Measurements from ENCODE around the gene RETN.
A peak's percentile ranks its signal among the peaks of the same experiment; 100 is the strongest.

The RETN gene

DNA sequence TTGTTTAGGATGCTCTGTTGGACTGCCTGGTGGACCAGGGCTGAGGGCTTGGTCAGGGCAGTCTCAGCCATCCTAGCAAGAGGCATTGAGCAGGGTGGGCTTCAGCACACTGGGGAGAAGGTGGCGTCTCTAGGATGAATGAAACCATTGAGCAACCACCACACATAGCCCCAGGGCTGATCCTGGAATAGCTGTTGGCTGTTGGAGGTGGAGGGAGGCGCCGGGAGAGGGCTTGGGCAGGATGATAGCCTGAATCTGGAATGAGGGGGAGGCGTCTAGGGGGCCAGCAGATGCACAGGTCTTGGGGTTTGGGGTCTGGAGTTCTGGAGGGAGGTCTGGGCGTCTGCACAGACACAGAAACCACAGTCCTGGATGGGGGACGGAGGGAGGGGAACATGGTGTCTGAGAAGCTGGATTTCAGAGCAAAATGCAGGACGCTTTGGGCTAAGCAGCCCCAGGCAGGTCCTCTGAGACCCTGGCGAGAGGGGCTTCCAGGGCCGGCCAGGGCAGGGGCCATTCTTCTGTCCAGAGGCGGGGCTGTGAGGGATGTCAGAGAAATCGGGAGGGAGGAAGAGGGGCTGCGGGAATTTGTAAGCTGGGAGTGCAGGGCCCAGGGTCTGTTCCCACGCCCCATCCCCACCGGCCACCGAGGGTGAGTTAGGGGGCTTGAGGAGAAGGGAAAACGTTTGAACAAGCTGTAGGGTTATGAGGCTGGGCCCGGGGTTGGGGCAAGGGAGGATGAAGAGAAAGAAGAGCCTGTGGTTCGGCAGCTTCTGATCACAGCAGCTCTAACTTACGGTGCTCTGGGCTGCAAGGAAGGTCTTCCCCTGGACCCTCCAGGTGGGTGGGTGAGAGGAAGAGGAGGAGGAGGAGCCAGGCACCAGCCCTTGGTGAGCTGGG is 16.9 kb downstream of the RETN start:
- DNase-seq, result no peak

GRCh38 chr19:7687177-7687576 is 18.3 kb downstream of the RETN start:
- no peak for DNase-seq

- DNase-seq, result no peak
These were observed 20.3 kb downstream of the RETN start for GRCh38 chr19:7689165-7689564.

DNA sequence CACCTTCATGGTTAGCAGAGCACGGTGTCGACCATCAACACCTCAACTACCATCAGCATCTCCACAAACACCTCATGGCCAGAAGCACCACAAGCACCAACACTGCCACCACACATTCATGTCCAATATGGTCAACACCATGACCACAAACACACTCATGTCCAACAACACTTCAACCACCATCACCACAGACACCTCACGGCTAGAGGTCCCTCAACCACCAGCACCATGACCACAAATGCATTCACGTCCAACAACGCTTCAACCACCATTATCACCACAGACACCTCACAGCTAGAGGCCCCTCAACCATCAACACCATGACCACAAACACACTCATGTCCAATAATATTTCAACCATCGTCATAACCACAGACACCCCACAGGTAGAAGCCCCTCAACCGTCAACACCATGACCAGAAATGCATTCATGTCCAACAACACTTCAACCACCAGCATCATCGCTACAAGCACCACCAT is 22.0 kb downstream of the RETN start:
- DNase-seq, result no peak

- no peak for DNase-seq
These were observed 22.6 kb downstream of the RETN start for GRCh38 chr19:7691497-7691896.

GRCh38 chr19:7692417-7693088 is 23.7 kb downstream of the RETN start:
- DNase-seq, result no peak

DNA sequence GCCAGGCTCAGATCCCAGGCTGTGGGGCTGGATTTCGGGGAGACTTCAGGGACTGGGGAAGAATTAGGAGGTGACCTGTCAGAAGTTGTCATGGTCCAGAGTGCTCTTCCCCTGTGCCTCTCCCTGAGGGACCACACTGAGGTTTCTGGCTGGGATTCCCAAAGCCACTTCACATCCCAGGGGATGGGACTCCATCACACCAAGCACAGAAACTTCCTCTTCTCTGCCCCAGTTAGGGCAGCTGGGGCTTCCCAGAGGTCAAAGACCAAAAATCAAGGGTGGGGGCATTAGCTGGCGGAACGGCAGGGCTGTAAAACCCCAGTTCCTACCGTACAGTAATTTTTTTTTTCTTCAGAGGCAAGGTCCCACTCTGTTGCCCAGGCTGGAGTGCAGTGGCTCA is 25.6 kb downstream of the RETN start:
- no peak for DNase-seq

DNA sequence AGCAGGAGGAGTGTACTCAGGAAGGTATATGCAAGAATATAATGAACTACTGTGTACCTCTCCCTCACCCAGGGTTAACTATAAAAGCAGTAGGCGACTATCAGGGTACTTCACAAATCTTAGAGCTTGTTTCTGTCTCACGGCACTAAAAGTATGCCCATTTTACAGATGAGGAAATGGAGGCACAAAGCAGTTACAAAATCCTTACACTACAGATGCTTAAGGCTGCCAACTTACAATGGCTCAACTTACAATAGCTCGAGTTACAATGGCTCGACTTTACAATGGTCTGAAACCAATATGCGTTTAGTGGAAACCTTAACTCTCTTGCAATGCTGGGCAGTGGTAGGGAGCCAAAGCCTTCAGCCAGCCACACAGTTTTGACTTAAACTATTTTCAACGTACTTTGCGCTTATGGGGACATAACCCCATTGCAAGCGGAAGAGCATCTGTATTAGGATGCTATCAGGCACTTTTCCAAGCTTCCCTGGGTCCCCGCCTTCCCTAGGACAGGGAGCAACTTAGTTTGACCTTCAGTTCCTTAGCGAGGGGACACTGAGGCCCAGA is 29.0 kb downstream of the RETN start:
- DNase-seq, result no peak

- DNase-seq, result no peak
These were observed 29.7 kb downstream of the RETN start for GRCh38 chr19:7698583-7698982.

DNA sequence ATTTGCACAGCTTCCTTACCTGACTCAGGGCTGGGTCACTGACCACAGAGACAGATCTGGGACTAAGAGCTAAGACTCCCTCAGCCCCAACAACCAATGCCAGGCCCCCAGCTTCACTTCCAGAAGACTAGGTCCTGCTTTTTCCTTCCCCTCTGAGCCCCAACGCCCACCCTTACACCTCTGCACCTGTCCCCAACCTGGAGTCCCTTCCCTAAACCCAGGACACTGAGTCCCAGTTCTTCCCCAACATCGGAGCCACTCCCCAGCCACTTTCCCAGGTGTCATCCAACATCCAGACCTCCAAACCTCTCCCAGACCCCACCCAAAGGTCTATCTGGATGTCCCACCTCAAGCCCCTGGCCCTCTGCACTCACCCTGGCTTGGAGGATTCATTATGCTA is 30.2 kb downstream of the RETN start:
- no peak for DNase-seq

DNA sequence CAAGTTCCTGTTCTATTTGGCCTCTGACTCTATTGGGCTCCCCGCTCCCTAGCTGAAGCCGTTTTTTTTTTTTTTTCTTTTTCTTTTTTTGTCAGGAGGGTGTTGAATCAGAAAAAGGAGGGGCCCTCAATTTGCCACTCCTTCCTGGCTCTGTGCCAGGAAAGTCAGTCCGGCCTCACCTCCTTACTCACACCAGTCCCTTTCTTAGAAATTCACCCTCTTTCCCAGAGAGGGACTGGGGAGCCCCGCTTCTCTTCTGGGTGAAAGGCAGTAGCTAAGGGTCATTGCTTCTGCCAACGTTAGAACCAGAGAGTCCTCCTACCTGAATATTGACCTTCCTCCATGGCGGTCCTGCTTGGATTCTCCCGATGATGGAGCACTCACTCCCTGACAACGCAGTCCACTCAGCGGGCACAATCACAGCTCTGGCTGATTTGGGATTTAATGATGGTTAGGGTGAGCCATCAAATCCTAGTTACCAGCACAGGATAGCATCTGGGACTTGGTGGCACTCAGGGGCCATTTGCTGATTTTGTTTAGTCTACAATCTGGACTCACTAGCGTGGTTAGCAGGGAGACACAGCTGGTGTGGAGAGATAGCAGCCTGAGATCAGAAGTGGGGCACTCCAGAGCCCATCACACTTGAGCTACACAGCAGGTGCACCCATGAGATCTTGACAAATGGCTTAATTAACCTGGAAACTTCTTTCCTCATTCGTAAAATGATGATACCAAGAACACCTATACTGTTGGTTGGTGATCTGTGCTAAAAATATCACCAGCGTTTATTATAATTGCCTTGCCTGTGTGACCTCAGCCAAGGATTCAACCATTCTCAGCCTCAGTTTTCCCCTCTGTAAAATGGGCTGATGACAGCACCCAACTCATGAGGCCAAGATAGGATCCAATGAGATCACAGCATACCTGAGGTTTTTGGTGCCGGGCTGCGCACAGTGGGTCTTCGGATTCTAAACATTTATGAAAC is 30.9 kb downstream of the RETN start:
- DNase-seq, result peak; percentile 78

DNA sequence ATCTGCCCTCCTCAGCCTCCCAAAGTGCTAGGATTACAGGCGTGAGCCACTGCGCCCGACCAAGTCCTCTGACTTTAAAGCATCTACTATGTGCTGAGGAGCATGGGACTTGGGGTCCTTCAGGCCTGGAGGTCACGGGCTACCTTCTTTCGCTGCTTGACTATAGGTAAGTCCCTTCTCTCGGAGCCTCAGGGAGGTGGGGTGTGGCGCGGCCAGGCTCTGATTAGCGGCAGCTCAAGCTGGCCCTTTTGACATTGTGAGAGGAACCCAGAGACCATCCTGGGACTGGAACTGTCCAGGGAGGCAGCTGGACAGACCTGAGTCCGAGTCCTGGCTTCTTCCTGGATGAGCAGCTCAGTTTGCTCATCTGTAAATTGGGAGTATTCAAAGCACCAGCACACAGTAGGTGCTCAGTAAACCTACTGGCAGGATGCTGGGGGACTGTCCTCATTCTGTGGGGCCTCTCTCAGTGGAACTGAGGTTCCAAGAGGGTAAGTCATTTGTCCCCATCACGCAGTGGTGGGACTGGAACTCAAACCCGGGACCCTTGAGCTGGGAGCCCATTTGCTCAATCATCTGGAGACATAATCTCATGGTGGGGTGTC is 32.3 kb downstream of the RETN start:
- DNase-seq, result no peak

GRCh38 chr19:7701654-7702457 is 33.0 kb downstream of the RETN start, which contains the start of gene FCER2:
FCER2 (minus strand) TSS chr19:7702131; CDS start chr19:7699760, 2,371 bp downstream.
- DNase-seq, result no peak

GRCh38 chr19:7703332-7703731 is 34.5 kb downstream of the RETN start:
- DNase-seq, result no peak

GRCh38 chr19:7704280-7705060 is 35.6 kb downstream of the RETN start:
- DNase-seq, result no peak

DNA sequence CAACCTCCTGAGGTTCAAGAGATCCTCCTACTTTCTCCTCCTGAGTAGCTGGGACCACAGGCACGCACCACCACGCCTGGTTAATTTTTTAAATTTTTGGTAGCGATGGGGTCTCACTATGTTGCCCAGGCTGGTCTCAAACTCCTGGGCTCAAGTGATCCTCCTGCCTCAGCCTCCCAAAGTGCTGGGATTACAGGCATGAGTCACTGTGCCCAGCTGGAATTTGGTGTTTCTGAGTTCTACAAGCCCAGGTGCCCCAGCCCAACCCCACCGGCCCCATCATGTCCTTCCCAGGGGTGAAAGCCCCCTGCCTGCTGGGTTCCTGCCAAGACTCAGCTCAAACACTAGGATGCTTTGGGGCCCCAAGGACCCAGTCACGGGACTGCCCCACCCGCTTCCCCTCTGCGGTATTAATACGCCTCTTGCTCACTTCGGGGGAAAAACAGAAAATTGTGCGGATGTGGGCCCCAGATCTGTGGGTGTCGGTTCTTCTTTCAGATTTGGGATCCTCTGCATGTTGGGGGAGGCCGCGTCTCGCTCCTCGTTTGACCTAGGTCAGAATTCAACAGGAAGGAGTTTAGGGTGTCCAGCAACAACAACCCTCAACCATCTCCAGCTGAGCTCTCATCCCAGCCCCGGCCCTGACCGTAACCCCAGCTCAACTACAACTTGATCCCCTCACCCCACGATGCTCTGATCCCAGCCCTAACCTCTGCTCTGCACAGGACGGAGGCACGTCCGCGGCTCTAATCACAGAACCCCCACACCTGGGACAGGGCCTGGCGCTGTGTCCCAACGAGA is 36.7 kb downstream of the RETN start:
- peak; percentile 81 for DNase-seq

GRCh38 chr19:7706188-7706954 is 37.5 kb downstream of the RETN start:
- no peak for DNase-seq

GRCh38 chr19:7706955-7707456 is 38.2 kb downstream of the RETN start:
- DNase-seq, result no peak
